Dendritic cell treated with granulocyte-macrophage colony-stimulating factor and Interleukin-4, amounts not matched to agents 40 ng/mL and 50 ng/mL, for 4 days (primary cell): Measurements from ENCODE around the gene GOLM1.
"Not testable (repeated sequence)": the region's sequence is repeated elsewhere in the genome, so short reads cannot be mapped to it uniquely, and the experiment has no call there.

Experiments
- H3K27ac Mint-ChIP-seq: one replicate; pipeline ENCODE4 v1.8.0; 2022; ENCODE audit warnings: mild to moderate bottlenecking, mixed read lengths
- H3K27me3 Mint-ChIP-seq: one replicate; pipeline ENCODE4 v1.8.0; 2022; ENCODE audit warnings: mild to moderate bottlenecking, mixed read lengths
- H3K36me3 Mint-ChIP-seq: one replicate; pipeline ENCODE4 v1.8.0; 2022; ENCODE audit warnings: low read depth, mixed read lengths
- H3K4me1 Mint-ChIP-seq: one replicate; pipeline ENCODE4 v1.8.0; 2022; ENCODE audit warnings: low read depth, mixed read lengths
- H3K4me3 Mint-ChIP-seq: one replicate; pipeline ENCODE4 v1.8.0; 2022; ENCODE audit warnings: mild to moderate bottlenecking, moderate library complexity, mixed read lengths
- H3K9me3 Mint-ChIP-seq: one replicate; pipeline ENCODE4 v1.8.0; 2022; ENCODE audit warnings: mixed read lengths
- intact Hi-C: fragments of 100-400 bp; cut with micrococcal nuclease; formaldehyde crosslinking; loops from one replicate; pipeline ENCODE4 v1.15.0; 2022

The GOLM1 gene

GRCh38 chr9:86098824-86099700 lies at the start of gene GOLM1:
Gene GOLM1 (minus strand): TSS chr9:86099558. CDS start chr9:86079320, 20,238 bp downstream.
- H3K27ac Mint-ChIP-seq, result peak within 1 kb of the TSS; percentile 86
- H3K4me3 Mint-ChIP-seq, result peak within 1 kb of the TSS; percentile 88
- H3K36me3 Mint-ChIP-seq, result no peaks in the 10 kb centered on the region
- H3K27me3 Mint-ChIP-seq, result peaks cover 31% of the 10 kb centered on the region
- no peaks in the 10 kb centered on the region for H3K9me3 Mint-ChIP-seq
- intact Hi-C loops, result no loop called here
- H3K4me1 Mint-ChIP-seq, result peaks cover 24% of the 10 kb centered on the region

GRCh38 chr9:86146671-86147070 lies 47.3 kb upstream of the GOLM1 start:
- H3K36me3 Mint-ChIP-seq, intact Hi-C loops, H3K4me1 Mint-ChIP-seq, H3K4me3 Mint-ChIP-seq, H3K27me3 Mint-ChIP-seq, H3K27ac Mint-ChIP-seq: not testable (repeated sequence)
- H3K9me3 Mint-ChIP-seq, result peaks cover 31% of the 10 kb centered on the region

- H3K27me3 Mint-ChIP-seq, H3K27ac Mint-ChIP-seq, intact Hi-C loops, H3K4me3 Mint-ChIP-seq, H3K4me1 Mint-ChIP-seq, H3K36me3 Mint-ChIP-seq: not testable (repeated sequence)
- H3K9me3 Mint-ChIP-seq, result peaks cover 31% of the 10 kb centered on the region
Observed at GRCh38 chr9:86145960-86146359, 46.6 kb upstream of the GOLM1 start.

GRCh38 chr9:86142973-86143372 lies 43.6 kb upstream of the GOLM1 start:
- H3K4me1 Mint-ChIP-seq, result no peaks in the 10 kb centered on the region
- no peak overlapping the region for H3K27ac Mint-ChIP-seq
- H3K9me3 Mint-ChIP-seq, result peaks cover 26% of the 10 kb centered on the region
- intact Hi-C loops, result no loop called here
- no peaks in the 10 kb centered on the region for H3K36me3 Mint-ChIP-seq
- H3K27me3 Mint-ChIP-seq, result no peaks in the 10 kb centered on the region
- H3K4me3 Mint-ChIP-seq, result no peak overlapping the region

- Mint-ChIP-seq H3K27me3 (no peaks in the 10 kb centered on the region), H3K36me3 (no peaks in the 10 kb centered on the region), H3K4me1 (no peaks in the 10 kb centered on the region), H3K27ac (no peak overlapping the region), H3K4me3 (no peak overlapping the region), H3K9me3 (peaks cover 18% of the 10 kb centered on the region)
- intact Hi-C loops, result no loop called here
Observed at GRCh38 chr9:86141843-86142242, 42.5 kb upstream of the GOLM1 start.

- no peaks in the 10 kb centered on the region for H3K36me3 Mint-ChIP-seq
- no peaks in the 10 kb centered on the region for H3K4me1 Mint-ChIP-seq
- no peaks in the 10 kb centered on the region for H3K9me3 Mint-ChIP-seq
- H3K27me3 Mint-ChIP-seq, result no peaks in the 10 kb centered on the region
- no peak overlapping the region for H3K27ac Mint-ChIP-seq
- intact Hi-C loops, result no loop called here
- no peak overlapping the region for H3K4me3 Mint-ChIP-seq
Observed at GRCh38 chr9:86135371-86135770, 36.0 kb upstream of the GOLM1 start.

- no peaks in the 10 kb centered on the region for H3K9me3 Mint-ChIP-seq
- no peaks in the 10 kb centered on the region for H3K36me3 Mint-ChIP-seq
- intact Hi-C loops, result no loop called here
- H3K27ac Mint-ChIP-seq, result no peak overlapping the region
- H3K4me1 Mint-ChIP-seq, result no peaks in the 10 kb centered on the region
- no peak overlapping the region for H3K4me3 Mint-ChIP-seq
- no peaks in the 10 kb centered on the region for H3K27me3 Mint-ChIP-seq
Observed at GRCh38 chr9:86134361-86134760, 35.0 kb upstream of the GOLM1 start.

GRCh38 chr9:86128235-86128822 lies 29.0 kb upstream of the GOLM1 start:
- Mint-ChIP-seq H3K36me3 (no peaks in the 10 kb centered on the region), H3K9me3 (no peaks in the 10 kb centered on the region), H3K4me3 (no peak overlapping the region), H3K4me1 (no peaks in the 10 kb centered on the region), H3K27ac (no peak overlapping the region), H3K27me3 (peaks cover 6% of the 10 kb centered on the region)
- intact Hi-C loops, result no loop called here

GRCh38 chr9:86126998-86127972 lies 27.9 kb upstream of the GOLM1 start:
- Mint-ChIP-seq H3K27me3 (peaks cover 10% of the 10 kb centered on the region), H3K4me3 (no peak overlapping the region), H3K36me3 (no peaks in the 10 kb centered on the region), H3K4me1 (no peaks in the 10 kb centered on the region), H3K9me3 (no peaks in the 10 kb centered on the region), H3K27ac (no peak overlapping the region)
- intact Hi-C loops, result no loop called here

- Mint-ChIP-seq H3K36me3 (no peaks in the 10 kb centered on the region), H3K27ac (no peak overlapping the region), H3K9me3 (no peaks in the 10 kb centered on the region), H3K4me3 (no peak overlapping the region), H3K27me3 (peaks cover 10% of the 10 kb centered on the region), H3K4me1 (no peaks in the 10 kb centered on the region)
- intact Hi-C loops, result no loop called here
Observed at GRCh38 chr9:86122311-86122710, 23.0 kb upstream of the GOLM1 start.

- intact Hi-C loops, result no loop called here
- no peaks in the 10 kb centered on the region for H3K9me3 Mint-ChIP-seq
- H3K27me3 Mint-ChIP-seq, result peaks cover 9% of the 10 kb centered on the region
- no peak overlapping the region for H3K4me3 Mint-ChIP-seq
- no peaks in the 10 kb centered on the region for H3K36me3 Mint-ChIP-seq
- no peaks in the 10 kb centered on the region for H3K4me1 Mint-ChIP-seq
- H3K27ac Mint-ChIP-seq, result no peak overlapping the region
Observed at GRCh38 chr9:86119457-86119856, 20.1 kb upstream of the GOLM1 start.

GRCh38 chr9:86116425-86116824 lies 17.1 kb upstream of the GOLM1 start:
- Mint-ChIP-seq H3K27ac (no peak overlapping the region), H3K9me3 (no peaks in the 10 kb centered on the region), H3K4me3 (no peak overlapping the region), H3K4me1 (no peaks in the 10 kb centered on the region), H3K27me3 (peaks cover 5% of the 10 kb centered on the region), H3K36me3 (no peaks in the 10 kb centered on the region)
- intact Hi-C loops, result no loop called here

GRCh38 chr9:86115886-86116285 lies 16.5 kb upstream of the GOLM1 start:
- Mint-ChIP-seq H3K36me3 (no peaks in the 10 kb centered on the region), H3K4me3 (no peak overlapping the region), H3K4me1 (no peaks in the 10 kb centered on the region), H3K27ac (no peak overlapping the region), H3K27me3 (peaks cover 5% of the 10 kb centered on the region), H3K9me3 (no peaks in the 10 kb centered on the region)
- intact Hi-C loops, result no loop called here

- intact Hi-C loops, result no loop called here
- Mint-ChIP-seq H3K4me3 (no peak overlapping the region), H3K27ac (no peak overlapping the region), H3K36me3 (no peaks in the 10 kb centered on the region), H3K9me3 (no peaks in the 10 kb centered on the region), H3K4me1 (peaks cover 2% of the 10 kb centered on the region), H3K27me3 (peaks cover 12% of the 10 kb centered on the region)
Observed at GRCh38 chr9:86112057-86112456, 12.7 kb upstream of the GOLM1 start.
